HCT116 (cell line): ENCODE results near the gene SPARCL1.

Source experiments
- CEBPB ChIP-seq: IDR thresholded peaks from 2 replicates; pipeline ENCODE4 v1.6.1; 2012; ENCODE audit warnings: low read depth
- CTCF ChIP-seq, 3 experiments: fragments of 200-600 bp in 1 of 3; sonication (generic) in 1 of 3; IDR thresholded peaks in 2 of 3; conservative IDR thresholded peaks in 1 of 3; 2 replicates each; pipeline ENCODE4 v1.5.1; 2012 to 2017; ENCODE audit warnings: low read depth in 2 of 3, low read length in 2 of 3, antibody characterized with exemption in 1 of 3, borderline replicate concordance in 1 of 3, control low read depth in 1 of 3, mild to moderate bottlenecking in 1 of 3, mixed read lengths in 1 of 3, mixed run types in 1 of 3, moderate library complexity in 1 of 3; ENCODE audit not compliant: insufficient read depth in 1 of 3
- EZH2 ChIP-seq: fragments of 200-600 bp; sonication (generic); IDR thresholded peaks from 2 replicates; pipeline ENCODE4 v1.6.1; 2017; ENCODE audit warnings: antibody characterized with exemption, mixed run types
- POLR2A ChIP-seq: IDR thresholded peaks from 2 replicates; pipeline ENCODE4 v1.7.0; 2011; ENCODE audit warnings: borderline replicate concordance; ENCODE audit not compliant: insufficient read depth, insufficient read length; ENCODE audit errors: extremely low read depth
- SIN3A ChIP-seq: IDR thresholded peaks from 2 replicates; pipeline ENCODE4 v1.6.1; 2012; ENCODE audit warnings: low read depth
- SP1 ChIP-seq: IDR thresholded peaks from 2 replicates; pipeline ENCODE4 v1.6.1; 2012; ENCODE audit warnings: low read depth
- ZBTB33 ChIP-seq: IDR thresholded peaks from 2 replicates; pipeline ENCODE4 v1.6.1; 2011; ENCODE audit warnings: mild to moderate bottlenecking, low read length, moderate library complexity; ENCODE audit not compliant: insufficient replicate concordance; ENCODE audit errors: extremely low read depth

GRCh38 chr4:87551361-87551760, 22.2 kb upstream of the SPARCL1 start:
- TF ChIP-seq EZH2 (no peak), CEBPB (no peak), CTCF (IDR thresholded peaks at IDR 0.05 in 2 of 3, conservative IDR thresholded peaks at IDR 0.05 in 1 of 3; ENCODE audit: borderline replicate concordance in 1 of 3, insufficient read depth in 1 of 3, low read depth in 2 of 3, low read length in 2 of 3) (no peak), SIN3A (no peak), POLR2A (no peak), ZBTB33 (no peak), SP1 (no peak)
